GM19467 (cell line): ENCODE results near the gene CADM2.

Experiments used
- ATAC-seq: cut with Tn5 transposase; IDR thresholded peaks from one replicate; pipeline ENCODE4 v1.9.1; 2021; ENCODE audit warnings: mild to moderate bottlenecking, moderate library complexity; ENCODE audit not compliant: unreplicated experiment

Gene CADM2

GRCh38 chr3:85304360-85304964, 345.7 kb downstream of the CADM2 start:
- ATAC-seq: no peak

GRCh38 chr3:85312331-85312730, 353.5 kb downstream of the CADM2 start:
- ATAC-seq: no peak

- no peak for ATAC-seq
These were observed 354.6 kb downstream of the CADM2 start for GRCh38 chr3:85313380-85313779.

- ATAC-seq: no peak
These were observed 357.5 kb downstream of the CADM2 start for GRCh38 chr3:85316252-85316651.

- no peak for ATAC-seq
These were observed 363.1 kb downstream of the CADM2 start for GRCh38 chr3:85321892-85322291.

GRCh38 chr3:85330071-85330470, 371.3 kb downstream of the CADM2 start:
- no peak for ATAC-seq

GRCh38 chr3:85337895-85338294, 379.1 kb downstream of the CADM2 start:
- no peak for ATAC-seq

- no peak for ATAC-seq
These were observed 384.1 kb downstream of the CADM2 start for GRCh38 chr3:85342915-85343314.

- no peak for ATAC-seq
These were observed 396.8 kb downstream of the CADM2 start for GRCh38 chr3:85355572-85355971.

- ATAC-seq: peak; percentile 54
These were observed 402.1 kb downstream of the CADM2 start for GRCh38 chr3:85360742-85361387.

GRCh38 chr3:85364296-85364909, 405.6 kb downstream of the CADM2 start:
- ATAC-seq: no peak

- ATAC-seq: no peak
These were observed 411.6 kb downstream of the CADM2 start for GRCh38 chr3:85370341-85370740.

- no peak for ATAC-seq
These were observed 417.3 kb downstream of the CADM2 start for GRCh38 chr3:85376131-85376530.

- ATAC-seq: no peak
These were observed 418.3 kb downstream of the CADM2 start for GRCh38 chr3:85377115-85377514.

- no peak for ATAC-seq
These were observed 425.6 kb downstream of the CADM2 start for GRCh38 chr3:85384372-85384771.

- no peak for ATAC-seq
These were observed 429.2 kb downstream of the CADM2 start for GRCh38 chr3:85387913-85388505.

GRCh38 chr3:85394424-85394823, 435.6 kb downstream of the CADM2 start:
- no peak for ATAC-seq

GRCh38 chr3:85397434-85397833, 438.6 kb downstream of the CADM2 start:
- no peak for ATAC-seq

GRCh38 chr3:85426121-85426520, 467.3 kb downstream of the CADM2 start:
- no peak for ATAC-seq

GRCh38 chr3:85427467-85427866, 468.7 kb downstream of the CADM2 start:
- no peak for ATAC-seq

- ATAC-seq: no peak
These were observed 473.3 kb downstream of the CADM2 start for GRCh38 chr3:85432081-85432480.

- no peak for ATAC-seq
These were observed 474.5 kb downstream of the CADM2 start for GRCh38 chr3:85433319-85433718.
